Hindlimb muscle (tissue), 1 donor: Measurements from ENCODE around the gene THOP1. TPM values are rescaled to one million over a fixed set of nuclear protein-coding genes. Genes with fewer than 3 reads are reported as not detected.

Experiments used
- DNase-seq: peaks from one replicate; pipeline ENCODE4 v3.0.0-alpha.2; 2013
- polyA plus RNA-seq: library from polyadenylated mRNA; unstranded; fragments of 120-200 nt; gene quantifications from one replicate; pipeline ENCODE4 v1.2.1, GENCODE V29; 2013; ENCODE audit not compliant: insufficient read length

THOP1 gene
- polyA plus RNA-seq, 1 donor: 54.2 TPM

DNA sequence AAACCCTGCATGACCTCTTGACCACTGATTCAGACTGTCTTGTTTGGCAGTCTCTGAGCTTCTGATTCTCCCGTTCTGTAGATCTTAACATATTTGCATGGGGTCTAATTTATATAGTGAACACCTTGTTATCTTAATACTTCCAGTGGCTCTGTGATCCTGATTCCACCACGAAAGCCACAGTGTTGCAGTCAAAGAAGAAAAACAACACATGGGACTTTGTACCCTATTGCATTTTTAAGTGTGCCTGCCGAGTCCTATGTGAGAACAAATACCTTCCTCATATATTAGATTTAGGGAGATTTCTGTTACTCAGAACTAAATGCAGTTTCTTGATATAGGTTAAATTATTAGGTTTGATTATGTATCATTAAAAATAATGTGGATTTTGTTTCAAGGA, 69.5 kb downstream of the THOP1 start:
- no peak for DNase-seq

DNA sequence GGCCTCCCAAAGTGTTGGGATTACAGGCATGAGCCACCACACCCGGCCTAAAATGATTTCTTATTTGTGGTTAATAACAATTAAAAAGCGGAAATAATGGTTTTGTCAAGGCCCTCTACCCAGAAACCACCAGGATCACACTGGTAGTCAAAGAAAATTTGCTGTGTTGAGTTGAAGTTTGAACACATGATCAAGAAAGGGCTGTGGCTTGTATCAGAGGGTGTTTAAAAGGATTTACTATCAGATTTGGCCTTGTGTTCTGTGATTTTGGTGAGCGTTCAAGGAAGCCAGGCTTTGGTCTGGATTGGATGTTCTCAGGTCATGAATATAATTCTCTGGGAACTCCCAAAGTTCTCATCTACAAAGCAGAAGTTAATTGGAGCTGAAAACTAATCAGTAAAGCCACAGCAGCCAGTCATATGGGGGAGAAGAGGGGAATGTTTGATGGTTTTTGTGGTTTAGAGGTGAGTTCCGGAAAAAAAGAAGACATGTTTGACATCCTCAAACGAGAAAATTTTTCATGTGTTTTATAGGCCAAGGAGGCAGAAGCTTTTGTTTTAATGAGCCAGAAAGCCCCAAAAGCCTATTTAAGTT, 71.3 kb downstream of the THOP1 start:
- DNase-seq: no peak

DNA sequence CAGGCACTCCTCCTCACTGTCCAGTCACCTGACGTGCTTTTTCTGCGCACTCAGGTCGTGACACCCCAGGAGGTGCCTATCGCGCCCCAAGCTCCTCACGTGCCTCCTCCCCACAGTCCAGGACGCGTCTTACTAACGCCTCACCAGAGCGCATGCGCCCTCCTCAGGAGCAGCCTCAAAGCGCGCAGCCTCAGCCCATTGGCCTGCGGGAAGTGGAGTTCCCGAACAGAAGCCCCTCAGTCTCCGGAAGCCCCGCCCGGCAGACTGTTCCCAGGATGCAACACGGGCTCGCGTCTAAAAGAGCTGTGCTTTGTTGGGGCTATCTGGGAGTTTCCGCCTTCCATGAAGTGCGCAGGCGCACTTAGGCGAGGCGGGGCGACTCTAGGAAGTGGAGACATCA, 73.6 kb downstream of the THOP1 start:
- DNase-seq: no peak

DNA sequence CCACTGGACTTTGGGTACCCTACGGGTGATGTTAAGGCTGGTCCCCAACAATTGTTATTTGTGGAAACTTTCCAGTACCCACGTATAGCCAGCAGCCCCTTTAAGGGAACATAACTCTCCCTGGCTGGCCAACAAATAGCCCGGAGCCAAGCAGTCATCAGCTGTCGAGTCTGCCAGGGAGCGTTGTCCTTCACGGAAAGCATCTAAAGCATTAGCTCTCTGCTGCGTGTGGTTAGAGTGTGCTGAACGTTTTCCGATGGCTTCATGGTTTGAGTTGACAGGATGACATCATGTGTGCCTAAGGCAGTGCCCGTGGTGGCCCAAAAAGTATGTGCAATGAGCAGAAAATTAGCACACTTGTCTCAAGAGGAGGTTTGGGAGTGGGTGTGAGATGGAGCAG, 78.5 kb downstream of the THOP1 start:
- DNase-seq: no peak

Other genes with a start within 250 kb of the THOP1 start
- gene GNG7, start 82.8 kb upstream of the THOP1 start, polyA plus RNA-seq: 2.4 TPM
- gene DIRAS1, start 64.1 kb upstream of the THOP1 start, polyA plus RNA-seq: 1.3 TPM
- gene SLC39A3, start 45.5 kb upstream of the THOP1 start, polyA plus RNA-seq: 14.8 TPM
- gene SGTA, start 2.2 kb upstream of the THOP1 start, polyA plus RNA-seq: 105 TPM
- 7.2 TPM for gene ZNF554, start 34.4 kb downstream of the THOP1 start, polyA plus RNA-seq
- gene ZNF555, start 56.0 kb downstream of the THOP1 start, polyA plus RNA-seq: 13.3 TPM
- 45.1 TPM for gene ZNF556, start 81.8 kb downstream of the THOP1 start, polyA plus RNA-seq
- 3.2 TPM for gene ZNF57, start 115.4 kb downstream of the THOP1 start, polyA plus RNA-seq
- gene ZNF77, start 159.5 kb downstream of the THOP1 start, polyA plus RNA-seq: 4.0 TPM
- 0.74 TPM for gene TLE6, start 192.1 kb downstream of the THOP1 start, polyA plus RNA-seq
- 30.8 TPM for gene TLE2, start 243.8 kb downstream of the THOP1 start, polyA plus RNA-seq